Body of pancreas (tissue), 4 donors: ENCODE results near the gene IL12A.

Experiments used
- CTCF ChIP-seq, 7 experiments: fragments of 450-650 bp in 4 of 7; fragments of 200-600 bp in 3 of 7; sonication (generic) in 3 of 7; IDR thresholded peaks; one replicate each; pipeline ENCODE4 v1.5.1; 2016 to 2019; ENCODE audit warnings: antibody characterized with exemption in 7 of 7
- POLR2A ChIP-seq, 3 donors: fragments of 450-650 bp; IDR thresholded peaks; one replicate each; pipeline ENCODE4 v1.6.1; 2016; ENCODE audit warnings: antibody characterized with exemption in 3 of 3, mild to moderate bottlenecking in 2 of 3

- no peak for TF ChIP-seq CTCF (IDR thresholded peaks at IDR 0.05)
- TF ChIP-seq POLR2A (IDR thresholded peaks at IDR 0.05), result no peak
These were observed 34.8 kb downstream of the IL12A start for GRCh38 chr3:160023476-160023875.
